ENCODE results near the gene CCDC102B. TPM values are rescaled to one million over a fixed set of nuclear protein-coding genes. Genes with fewer than 3 reads are reported as not detected.

CCDC102B gene
- total RNA-seq (10 to 100 TPM; 13.3 to 25.1 TPM), polyA plus RNA-seq (ENCODE audit: insufficient read depth, low read depth, low replicate concordance) (14.9 TPM)
- long read RNA-seq, donor 1, partial matches to known transcripts: 0 of 1 reads
- long read RNA-seq, donor 1, other reads (novel, unspliced or antisense): 0 of 1 reads
- long read RNA-seq, donor 2: 0 reads

DNA sequence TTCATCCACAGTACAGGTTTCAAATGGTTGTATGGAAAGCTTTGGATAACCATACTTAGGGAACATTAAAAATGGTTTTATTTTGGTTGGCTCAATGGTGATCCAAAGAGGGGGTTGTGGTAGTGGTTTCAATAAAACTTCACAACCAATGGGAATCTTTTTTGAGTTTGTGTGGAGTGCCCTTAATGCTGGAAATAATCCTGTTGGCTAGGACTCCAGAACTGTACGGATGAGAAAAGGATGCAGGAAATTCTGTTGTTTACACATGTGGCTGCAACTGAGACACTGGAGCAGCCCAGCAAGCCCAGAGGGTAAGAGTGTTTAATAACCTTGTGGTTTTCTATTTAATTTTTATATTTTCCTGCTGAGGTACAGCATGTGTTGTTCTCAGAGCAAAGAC lies at the start of gene CCDC102B:
TSS of gene CCDC102B (plus strand) at position 210 of the 400 bp plus-strand sequence. CDS start 38,684 bp downstream, outside the sequence.
- no peaks in the 10 kb centered on the region for H3K27me3 ChIP-seq
- H3K9me3 ChIP-seq: no peaks in the 10 kb centered on the region
- H3K4me3 ChIP-seq: no peak within 1 kb of the TSS
- H3K27ac ChIP-seq: no peak within 1 kb of the TSS
- DNase-seq: no peak
- H3K4me1 ChIP-seq: no peaks in the 10 kb centered on the region
- 42 to 72% methylated on average over 1 of the region's 1 CpG for WGBS, 2 donors
- no peaks in the 10 kb centered on the region for H3K36me3 ChIP-seq (ENCODE audit: low read depth, missing control alignments)
- TF ChIP-seq CTCF (IDR thresholded peaks at IDR 0.05) (no peak), POLR2A (IDR thresholded peaks at IDR 0.05) (no peak)
- intact Hi-C loops (cut with DNase I; ENCODE audit: low total_unique reads): no loop called here

- H3K9me3 ChIP-seq: no peaks in the 10 kb centered on the region
- DNase-seq: no peak
- intact Hi-C loops (cut with DNase I; ENCODE audit: low total_unique reads): no loop called here
- H3K27ac ChIP-seq: no peak overlapping the region
- no peaks in the 10 kb centered on the region for H3K36me3 ChIP-seq (ENCODE audit: low read depth, missing control alignments)
- H3K4me3 ChIP-seq: no peak overlapping the region
- WGBS, 2 donors: 56 to 57% methylated on average over 1 of the region's 1 CpG
- TF ChIP-seq POLR2A (IDR thresholded peaks at IDR 0.05): no peak
- TF ChIP-seq CTCF (IDR thresholded peaks at IDR 0.05): no peak
- H3K4me1 ChIP-seq: no peaks in the 10 kb centered on the region
- no peaks in the 10 kb centered on the region for H3K27me3 ChIP-seq
Observed at GRCh38 chr18:68757126-68757525, 40.8 kb upstream of the CCDC102B start.

GRCh38 chr18:68759308-68759707 lies 38.6 kb upstream of the CCDC102B start:
- H3K4me3 ChIP-seq: no peak overlapping the region
- H3K9me3 ChIP-seq: no peaks in the 10 kb centered on the region
- no peaks in the 10 kb centered on the region for H3K36me3 ChIP-seq (ENCODE audit: low read depth, missing control alignments)
- 90 to 100% methylated on average over 2 of the region's 2 CpGs for WGBS, 2 donors
- intact Hi-C loops (cut with DNase I; ENCODE audit: low total_unique reads): no loop called here
- no peak overlapping the region for H3K27ac ChIP-seq
- no peaks in the 10 kb centered on the region for H3K4me1 ChIP-seq
- TF ChIP-seq CTCF (IDR thresholded peaks at IDR 0.05): no peak
- no peak for TF ChIP-seq POLR2A (IDR thresholded peaks at IDR 0.05)
- DNase-seq: no peak
- H3K27me3 ChIP-seq: no peaks in the 10 kb centered on the region

DNA sequence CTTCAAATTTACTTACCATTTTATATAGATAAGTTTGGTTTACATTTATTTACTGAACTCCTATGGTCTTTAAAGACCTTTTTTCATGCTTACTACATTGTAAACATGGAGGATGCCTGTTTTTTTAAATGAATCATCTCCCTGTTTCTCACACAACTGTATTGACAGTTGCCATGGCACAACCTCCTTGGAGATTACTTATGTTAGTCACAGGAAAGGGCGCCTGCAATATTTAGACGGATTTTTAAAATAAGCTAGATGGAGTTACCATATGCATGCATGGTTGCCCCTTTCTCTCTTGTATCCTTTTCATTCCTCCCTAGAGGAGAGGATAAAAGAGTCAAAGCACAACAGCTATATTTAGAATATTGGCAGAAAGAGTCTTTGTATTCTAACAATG lies 34.8 kb upstream of the CCDC102B start:
- no peak for DNase-seq
- TF ChIP-seq CTCF (IDR thresholded peaks at IDR 0.05): no peak
- TF ChIP-seq POLR2A (IDR thresholded peaks at IDR 0.05): no peak
- no peaks in the 10 kb centered on the region for H3K27me3 ChIP-seq

DNA sequence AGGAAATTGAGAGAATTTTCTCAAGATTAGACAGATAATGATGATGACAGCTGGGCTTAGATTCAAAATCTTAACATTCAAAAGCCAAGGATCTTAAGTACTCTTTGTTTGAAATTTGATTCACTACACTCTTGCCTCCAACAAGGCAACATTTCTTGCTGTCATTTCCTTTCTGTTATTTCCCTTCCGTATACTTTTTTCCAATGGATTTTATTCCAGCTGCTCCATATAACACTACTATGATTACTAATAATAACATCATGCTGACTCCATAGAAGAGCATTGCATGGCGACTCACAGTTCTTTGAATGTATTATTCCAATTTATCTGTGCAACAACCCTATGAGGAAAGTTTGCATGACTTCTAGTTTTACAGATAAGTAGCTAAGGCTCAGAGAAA lies 33.9 kb upstream of the CCDC102B start:
- DNase-seq: no peak
- WGBS, 2 donors: 94 to 98% methylated on average over 2 of the region's 2 CpGs
- no peak for TF ChIP-seq CTCF (IDR thresholded peaks at IDR 0.05)
- no peak for TF ChIP-seq POLR2A (IDR thresholded peaks at IDR 0.05)
- no peaks in the 10 kb centered on the region for H3K36me3 ChIP-seq (ENCODE audit: low read depth, missing control alignments)
- no peaks in the 10 kb centered on the region for H3K4me1 ChIP-seq
- no peak overlapping the region for H3K27ac ChIP-seq
- no peaks in the 10 kb centered on the region for H3K9me3 ChIP-seq
- H3K4me3 ChIP-seq: no peak overlapping the region
- no peaks in the 10 kb centered on the region for H3K27me3 ChIP-seq
- intact Hi-C loops (cut with DNase I; ENCODE audit: low total_unique reads): no loop called here

More for the DNA sequence above, 34.8 kb upstream of the CCDC102B start:
- Histone ChIP-seq H3K36me3 (ENCODE audit: low read depth, missing control alignments) (no peaks in the 10 kb centered on the region), H3K9me3 (no peaks in the 10 kb centered on the region), H3K4me1 (no peaks in the 10 kb centered on the region), H3K4me3 (no peak overlapping the region), H3K27ac (no peak overlapping the region)
- intact Hi-C loops (cut with DNase I; ENCODE audit: low total_unique reads): no loop called here
- WGBS, 2 donors: 92 to 96% methylated on average over 2 of the region's 2 CpGs

All from testis (tissue), 5 donors.